Activated naive CD8-positive, alpha-beta T cell treated with anti-CD3 and anti-CD28 coated beads for 36 hours (primary cell): ENCODE measurements around the gene KCTD5. TPM values are rescaled to one million over a fixed set of nuclear protein-coding genes. Genes with fewer than 3 reads are reported as not detected.

Experiments used
- DNase-seq: peaks from one replicate; pipeline ENCODE4 v3.0.0; 2021
- H3K27ac Mint-ChIP-seq: one replicate; pipeline ENCODE4 v1.8.0; 2022; ENCODE audit warnings: mild to moderate bottlenecking, moderate library complexity, mixed read lengths
- H3K27me3 Mint-ChIP-seq: one replicate; pipeline ENCODE4 v1.8.0; 2022; ENCODE audit warnings: mild to moderate bottlenecking, mixed read lengths
- H3K36me3 Mint-ChIP-seq: one replicate; pipeline ENCODE4 v1.8.0; 2021; ENCODE audit warnings: mild to moderate bottlenecking, mixed read lengths
- H3K4me1 Mint-ChIP-seq: one replicate; pipeline ENCODE4 v1.8.0; 2021; ENCODE audit warnings: mixed read lengths
- H3K4me3 Mint-ChIP-seq: one replicate; pipeline ENCODE4 v1.8.0; 2022; ENCODE audit warnings: mild to moderate bottlenecking, moderate library complexity, mixed read lengths
- H3K9me3 Mint-ChIP-seq: one replicate; pipeline ENCODE4 v1.8.0; 2022; ENCODE audit warnings: mixed read lengths
- total RNA-seq, 2 experiments: library from RNA; stranded (reverse); gene quantifications; one replicate each; pipeline ENCODE4 v1.2.3, GENCODE V29; 2021

KCTD5 gene
- total RNA-seq, 2 experiments from 2014 or later, result 29.2 to 29.3 TPM

DNA sequence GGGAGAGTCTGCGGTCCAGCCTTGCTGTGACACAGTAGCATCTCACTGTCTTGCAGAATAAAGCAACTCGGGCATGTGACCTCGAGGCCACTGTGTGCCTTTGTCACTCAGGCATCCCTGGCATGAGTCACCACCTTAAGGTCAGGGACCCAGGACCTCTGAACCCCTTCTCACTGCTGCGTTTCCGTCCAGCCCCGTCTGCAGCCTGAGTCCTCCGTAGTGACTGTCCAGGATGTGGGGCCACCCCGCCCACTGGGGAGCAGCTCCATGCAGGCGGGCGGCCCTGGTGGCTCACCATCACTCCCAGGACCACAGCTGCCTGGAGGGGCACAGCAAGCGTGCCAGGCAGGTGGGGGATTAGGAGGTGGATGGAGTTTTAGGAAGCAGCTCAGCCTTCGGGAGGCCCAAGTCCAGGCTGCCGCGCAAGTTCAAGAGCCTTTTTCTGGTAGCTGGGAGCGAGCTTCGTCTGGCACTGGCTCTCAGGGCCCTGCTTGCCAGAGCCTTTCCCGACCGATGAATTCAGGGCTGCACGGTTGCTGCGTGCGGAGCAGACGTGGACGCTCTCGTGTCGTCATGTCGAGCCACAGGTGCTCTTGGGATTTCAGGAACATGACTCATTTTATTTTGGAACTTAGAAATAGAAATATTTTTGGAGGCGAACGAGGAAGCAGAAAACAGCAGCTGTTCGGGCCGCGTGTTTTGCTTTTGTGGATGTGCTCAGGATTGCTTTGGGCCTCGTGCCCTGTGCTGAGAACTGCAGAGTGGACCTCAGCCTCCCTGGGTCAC is 16.8 kb downstream of the KCTD5 start:
- no peaks in the 10 kb centered on the region for H3K27me3 Mint-ChIP-seq
- no peak overlapping the region for H3K4me3 Mint-ChIP-seq
- H3K4me1 Mint-ChIP-seq, result no peaks in the 10 kb centered on the region
- DNase-seq, result no peak
- no peak overlapping the region for H3K27ac Mint-ChIP-seq
- H3K9me3 Mint-ChIP-seq, result no peaks in the 10 kb centered on the region
- H3K36me3 Mint-ChIP-seq, result peaks cover 5% of the 10 kb centered on the region

DNA sequence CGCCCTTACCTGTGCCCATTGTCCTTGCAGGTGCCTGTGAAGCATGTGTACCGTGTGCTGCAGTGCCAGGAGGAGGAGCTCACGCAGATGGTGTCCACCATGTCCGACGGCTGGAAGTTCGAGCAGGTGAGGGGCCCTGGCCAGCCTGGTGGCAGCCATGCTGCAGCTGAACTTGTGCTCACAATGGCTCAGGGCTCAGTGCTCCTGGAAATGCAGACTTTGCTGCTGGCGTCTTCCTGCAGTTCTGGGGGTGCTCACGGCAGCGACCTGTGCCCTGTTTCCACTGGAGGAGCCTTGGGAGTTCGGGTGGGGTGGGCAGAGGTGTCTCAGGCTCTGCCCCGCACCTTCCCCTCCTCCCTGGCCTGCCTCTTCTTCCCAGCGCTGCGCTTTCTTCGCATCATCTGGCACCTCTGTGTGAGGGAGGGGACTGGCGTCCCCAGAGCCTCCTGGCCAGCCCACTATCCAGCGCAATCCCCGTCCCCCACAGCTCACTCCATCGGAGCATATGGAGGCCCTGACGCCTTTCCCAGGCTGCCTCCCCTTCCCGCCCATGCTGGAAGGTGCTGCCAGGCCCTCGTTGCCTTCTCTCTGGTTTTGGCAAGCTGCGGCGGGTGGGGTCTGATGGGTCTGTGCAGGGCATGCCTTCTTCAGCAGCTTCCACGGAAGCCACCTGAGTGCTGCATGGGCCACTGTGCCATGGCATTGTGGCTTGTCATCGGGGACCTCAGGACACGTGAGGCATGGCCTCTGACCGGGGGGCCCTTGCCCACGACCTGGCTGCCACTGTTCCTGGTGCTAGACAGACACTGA is 17.7 kb downstream of the KCTD5 start:
- Mint-ChIP-seq H3K9me3 (no peaks in the 10 kb centered on the region), H3K4me3 (no peak overlapping the region), H3K36me3 (peaks cover 5% of the 10 kb centered on the region), H3K27ac (no peak overlapping the region), H3K4me1 (no peaks in the 10 kb centered on the region), H3K27me3 (no peaks in the 10 kb centered on the region)
- DNase-seq, result no peak

DNA sequence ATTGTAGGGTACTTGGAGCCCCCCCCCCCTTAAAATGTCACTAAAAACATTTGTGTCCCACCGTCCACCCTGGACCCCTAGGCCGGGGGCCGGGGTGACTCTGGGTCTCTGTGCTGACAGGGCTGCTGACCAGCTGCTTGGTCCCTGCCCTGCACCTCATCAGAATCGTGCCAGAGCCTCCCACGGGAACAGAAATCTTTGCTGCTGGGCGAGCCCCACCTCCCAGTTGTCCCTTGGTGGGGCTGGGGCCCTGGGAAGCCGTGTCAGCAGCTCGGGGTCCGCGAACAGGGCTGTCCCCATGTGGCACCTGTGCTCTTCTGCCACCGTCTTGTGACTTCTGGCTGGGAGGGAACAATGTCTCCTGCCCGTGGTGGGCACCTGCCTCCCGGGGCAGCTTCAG is 18.5 kb downstream of the KCTD5 start:
- H3K27me3 Mint-ChIP-seq, result no peaks in the 10 kb centered on the region

DNA sequence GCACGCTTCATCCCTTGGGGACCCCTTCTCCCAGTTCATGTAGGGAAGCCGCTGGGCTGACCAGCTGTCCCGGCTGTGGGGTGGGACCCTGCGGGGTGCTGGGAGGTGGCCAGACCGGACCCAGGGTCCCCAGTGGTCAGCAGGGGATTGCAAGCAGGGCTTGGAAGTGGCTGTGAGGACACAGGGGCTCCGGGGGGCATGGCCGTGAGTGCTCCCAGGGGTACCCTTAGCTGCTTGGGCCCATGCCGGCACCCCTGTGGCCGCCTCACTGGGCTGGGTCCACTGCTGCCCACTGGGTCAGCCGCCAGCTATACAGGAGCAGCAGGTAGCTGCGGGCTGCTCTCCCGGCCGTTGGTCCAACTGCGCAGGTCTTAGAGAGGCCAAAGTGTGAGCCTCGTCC is 18.9 kb downstream of the KCTD5 start:
- no peak overlapping the region for H3K27ac Mint-ChIP-seq
- peaks cover 5% of the 10 kb centered on the region for H3K36me3 Mint-ChIP-seq
- H3K4me1 Mint-ChIP-seq, result no peaks in the 10 kb centered on the region
- DNase-seq, result no peak
- no peak overlapping the region for H3K4me3 Mint-ChIP-seq
- no peaks in the 10 kb centered on the region for H3K27me3 Mint-ChIP-seq
- no peaks in the 10 kb centered on the region for H3K9me3 Mint-ChIP-seq

More for the DNA sequence above, 18.5 kb downstream of the KCTD5 start:
- H3K36me3 Mint-ChIP-seq, result peaks cover 5% of the 10 kb centered on the region
- H3K9me3 Mint-ChIP-seq, result no peaks in the 10 kb centered on the region
- H3K27ac Mint-ChIP-seq, result no peak overlapping the region
- no peak overlapping the region for H3K4me3 Mint-ChIP-seq
- no peaks in the 10 kb centered on the region for H3K4me1 Mint-ChIP-seq
- no peak for DNase-seq

DNA sequence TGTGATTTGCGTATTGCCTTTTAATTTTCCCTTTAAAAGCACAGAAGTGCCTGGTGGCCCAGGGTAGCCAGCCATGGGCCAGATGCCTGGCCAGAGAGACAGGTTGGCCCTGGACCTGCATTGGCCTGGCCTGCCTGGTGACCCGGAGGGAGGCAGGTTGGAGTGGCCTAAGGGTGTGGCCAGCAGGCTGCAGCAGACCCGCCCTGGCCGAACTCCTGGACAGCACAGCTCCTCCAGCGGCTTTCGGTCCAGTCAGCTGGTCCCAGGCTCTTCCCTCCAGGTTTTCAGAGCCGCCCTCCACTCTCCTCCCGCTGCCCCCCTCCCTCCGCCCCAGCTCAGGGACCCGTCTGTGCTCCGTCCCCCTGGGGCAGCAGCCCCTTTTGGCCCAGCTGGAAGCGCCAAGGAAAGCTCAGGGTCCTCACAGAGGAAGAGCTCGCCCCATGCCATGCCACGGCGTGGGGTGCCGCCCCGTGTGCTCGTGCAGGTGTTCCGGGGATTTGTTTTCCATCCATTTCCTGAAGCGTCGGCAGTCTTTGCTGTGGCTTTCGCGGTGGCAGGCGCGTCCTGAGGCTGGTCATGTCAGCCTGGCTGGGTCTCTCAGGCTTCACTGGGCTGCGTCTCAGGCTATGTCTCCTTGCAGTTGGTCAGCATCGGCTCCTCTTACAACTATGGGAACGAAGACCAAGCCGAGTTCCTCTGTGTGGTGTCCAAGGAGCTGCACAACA is 19.6 kb downstream of the KCTD5 start:
- no peak for DNase-seq
- H3K27ac Mint-ChIP-seq, result no peak overlapping the region
- H3K4me3 Mint-ChIP-seq, result no peak overlapping the region
- peaks cover 2% of the 10 kb centered on the region for H3K36me3 Mint-ChIP-seq
- no peaks in the 10 kb centered on the region for H3K9me3 Mint-ChIP-seq
- no peaks in the 10 kb centered on the region for H3K4me1 Mint-ChIP-seq
- no peaks in the 10 kb centered on the region for H3K27me3 Mint-ChIP-seq

DNA sequence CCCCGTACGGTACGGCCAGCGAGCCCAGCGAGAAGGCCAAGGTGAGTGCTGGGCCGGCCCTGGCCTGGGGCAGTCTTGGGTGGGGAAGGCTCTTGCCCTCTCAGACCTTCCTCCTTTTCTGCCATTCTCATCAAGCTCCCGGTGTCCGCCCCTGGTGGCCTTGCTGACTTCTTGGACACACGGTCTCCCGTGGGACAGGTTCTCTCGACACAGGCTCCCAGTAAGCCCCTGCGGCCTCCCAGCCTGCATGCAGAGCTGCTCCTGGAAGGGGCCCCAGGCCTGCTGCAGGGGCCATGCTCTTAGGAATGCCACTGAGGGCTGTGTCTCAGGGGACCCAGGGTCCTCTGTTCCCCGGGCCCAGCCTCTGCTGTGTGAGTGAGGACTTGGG is 20.1 kb downstream of the KCTD5 start:
- Mint-ChIP-seq H3K4me1 (no peaks in the 10 kb centered on the region), H3K9me3 (no peaks in the 10 kb centered on the region), H3K4me3 (no peak overlapping the region), H3K27me3 (no peaks in the 10 kb centered on the region), H3K27ac (no peak overlapping the region), H3K36me3 (no peaks in the 10 kb centered on the region)
- DNase-seq, result no peak

DNA sequence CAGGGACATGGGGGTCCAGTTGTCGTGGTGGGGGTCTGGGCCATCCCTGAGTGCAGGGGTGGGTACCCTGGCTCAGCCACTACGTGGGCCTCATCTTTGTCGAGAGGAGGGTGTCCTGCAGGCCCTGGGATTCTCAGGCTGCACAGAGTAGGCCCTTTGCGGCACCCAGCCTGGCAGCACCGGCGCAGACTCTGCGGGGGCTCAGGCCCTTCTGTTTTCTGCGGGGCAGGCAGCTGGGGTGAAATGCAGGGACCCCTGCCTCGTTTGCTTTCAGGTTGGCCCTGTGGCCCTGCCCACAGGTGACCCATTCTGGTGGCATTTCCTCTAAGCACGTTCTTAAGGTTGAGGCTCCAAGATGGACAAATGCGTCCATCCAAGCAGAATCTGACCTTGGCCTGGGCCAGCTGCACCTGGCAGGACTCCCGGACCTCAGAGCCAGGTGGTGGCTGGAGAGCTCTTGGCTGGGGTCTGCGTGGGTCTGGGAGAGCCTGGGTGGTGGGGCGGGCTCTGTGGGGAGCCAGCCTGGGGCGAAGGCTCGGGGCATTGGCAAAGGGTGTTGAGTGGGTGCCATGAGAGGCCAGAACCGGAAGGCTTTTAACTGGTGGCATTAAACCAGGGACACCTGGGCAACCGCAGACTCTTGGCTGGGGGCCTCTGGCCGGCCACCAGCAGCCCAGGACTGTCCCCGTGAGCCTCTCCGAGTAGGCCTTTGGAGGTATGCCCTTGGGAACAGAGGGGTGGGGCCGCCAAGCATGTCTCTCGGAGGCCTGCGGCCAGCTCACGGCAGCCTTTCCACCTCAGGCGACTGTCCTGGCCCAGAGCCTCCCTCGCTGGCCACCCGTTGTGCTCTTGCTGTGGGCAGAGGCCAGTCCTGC is 20.8 kb downstream of the KCTD5 start:
- no peak overlapping the region for H3K4me3 Mint-ChIP-seq
- no peaks in the 10 kb centered on the region for H3K27me3 Mint-ChIP-seq
- no peak for DNase-seq
- H3K27ac Mint-ChIP-seq, result no peak overlapping the region
- peaks cover under 1% of the 10 kb centered on the region for H3K36me3 Mint-ChIP-seq
- H3K4me1 Mint-ChIP-seq, result no peaks in the 10 kb centered on the region
- no peaks in the 10 kb centered on the region for H3K9me3 Mint-ChIP-seq

DNA sequence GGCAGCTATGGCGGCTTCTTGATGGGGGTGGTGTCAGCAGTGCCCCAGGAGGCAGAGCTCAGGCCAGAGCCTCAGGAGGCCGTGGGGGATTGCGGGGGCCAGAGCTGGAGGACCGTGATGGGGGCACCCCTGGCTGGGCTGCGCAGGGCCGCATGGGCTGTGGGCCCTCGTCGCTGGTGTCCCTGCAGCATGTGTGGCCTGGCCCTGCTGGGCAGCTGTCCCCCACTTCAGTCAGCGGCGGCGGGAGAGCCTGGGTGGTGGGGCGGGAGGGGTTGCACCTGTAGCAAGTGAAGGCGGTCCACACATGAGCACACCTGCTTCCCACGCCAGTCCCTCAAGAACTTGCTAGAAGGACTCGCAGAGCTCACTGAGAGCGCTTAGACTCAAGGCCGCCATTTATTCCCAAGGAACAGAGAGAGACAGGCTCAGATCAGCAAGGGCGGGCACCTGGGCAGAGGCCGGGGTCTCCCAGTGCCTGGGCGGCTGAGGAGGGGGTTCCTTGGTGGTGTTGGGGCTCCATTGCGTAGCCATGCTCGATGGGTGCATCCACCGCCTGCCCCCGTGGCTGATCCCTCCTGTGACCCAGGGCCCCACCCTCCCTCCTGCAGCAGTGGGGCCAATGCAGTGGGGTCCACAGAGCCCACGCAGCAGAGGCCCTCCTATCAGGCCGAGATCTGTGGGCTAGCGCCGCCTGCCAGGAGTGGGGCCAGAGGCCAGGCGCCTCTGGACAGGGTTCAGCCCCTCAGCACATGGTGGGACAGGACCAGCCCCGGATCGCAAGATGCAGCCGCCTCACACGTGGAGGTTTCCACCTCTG is 22.1 kb downstream of the KCTD5 start:
- Mint-ChIP-seq H3K4me3 (no peak overlapping the region), H3K9me3 (no peaks in the 10 kb centered on the region), H3K27me3 (no peaks in the 10 kb centered on the region), H3K36me3 (peaks cover 4% of the 10 kb centered on the region), H3K27ac (no peak overlapping the region), H3K4me1 (no peaks in the 10 kb centered on the region)
- DNase-seq, result no peak

DNA sequence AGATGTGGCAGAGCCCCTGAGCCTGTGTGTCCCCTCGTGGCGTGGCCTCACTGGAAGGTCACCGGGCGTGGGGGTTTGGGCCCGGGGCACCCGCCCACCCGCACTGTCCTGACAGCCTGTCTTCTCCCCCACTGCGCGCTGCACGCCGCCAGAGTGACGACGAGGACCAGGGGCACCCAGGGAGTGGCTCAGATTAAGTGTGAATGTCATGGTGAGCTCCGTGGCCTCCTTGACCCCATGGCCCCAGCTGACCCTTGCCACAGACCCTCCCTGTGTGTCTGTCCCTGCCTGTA is 22.6 kb downstream of the KCTD5 start:
- Mint-ChIP-seq H3K27me3 (no peaks in the 10 kb centered on the region), H3K36me3 (peaks cover 4% of the 10 kb centered on the region), H3K9me3 (no peaks in the 10 kb centered on the region), H3K4me3 (no peak overlapping the region), H3K4me1 (no peaks in the 10 kb centered on the region), H3K27ac (no peak overlapping the region)
- DNase-seq, result no peak

DNA sequence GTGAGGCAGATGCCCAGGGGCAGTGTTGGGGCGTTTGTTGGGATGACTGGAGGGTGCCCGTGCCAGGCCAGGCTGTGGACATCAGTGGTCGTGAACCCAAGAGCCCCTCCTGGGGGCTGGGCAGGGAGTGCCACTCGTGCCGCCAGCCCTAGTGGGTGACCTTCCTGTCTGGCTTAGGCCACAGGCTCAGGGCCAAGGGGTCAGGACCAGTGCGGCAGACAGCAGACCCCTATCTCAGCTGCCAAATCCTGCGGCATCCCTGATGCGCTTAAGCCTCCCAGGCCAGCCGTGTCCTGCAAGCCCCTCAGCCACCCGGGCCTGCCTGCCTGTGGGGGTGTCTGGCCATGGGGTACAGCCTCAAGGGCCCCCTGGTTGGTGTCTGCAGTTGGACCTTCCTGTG is 23.0 kb downstream of the KCTD5 start:
- H3K36me3 Mint-ChIP-seq, result peaks cover 4% of the 10 kb centered on the region
- DNase-seq, result no peak
- H3K27ac Mint-ChIP-seq, result no peak overlapping the region
- H3K27me3 Mint-ChIP-seq, result no peaks in the 10 kb centered on the region
- H3K9me3 Mint-ChIP-seq, result no peaks in the 10 kb centered on the region
- no peak overlapping the region for H3K4me3 Mint-ChIP-seq
- H3K4me1 Mint-ChIP-seq, result no peaks in the 10 kb centered on the region

DNA sequence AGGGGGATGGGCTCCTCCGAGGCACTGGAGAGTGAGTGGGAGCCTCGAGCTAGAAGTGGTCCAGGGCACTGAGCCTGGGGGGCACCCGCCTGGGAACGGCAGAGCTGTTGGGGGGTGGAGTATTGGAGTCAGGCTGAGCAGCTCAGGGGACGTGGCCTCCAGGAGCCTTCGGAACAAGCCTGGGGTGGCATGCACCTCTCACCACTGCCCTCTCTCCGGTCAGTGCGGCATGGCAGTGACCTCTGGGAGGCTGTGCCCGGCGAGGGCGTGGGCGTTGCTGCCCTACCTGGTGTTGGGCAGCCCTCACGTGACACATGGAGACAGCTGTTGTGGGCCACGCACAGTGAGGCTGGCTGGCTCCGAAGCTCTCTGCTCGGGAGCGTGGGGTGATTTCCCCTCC is 23.8 kb downstream of the KCTD5 start:
- DNase-seq, result no peak
- H3K9me3 Mint-ChIP-seq, result no peaks in the 10 kb centered on the region
- H3K36me3 Mint-ChIP-seq, result peaks cover 4% of the 10 kb centered on the region
- H3K4me1 Mint-ChIP-seq, result no peaks in the 10 kb centered on the region
- H3K27me3 Mint-ChIP-seq, result no peaks in the 10 kb centered on the region
- no peak overlapping the region for H3K4me3 Mint-ChIP-seq
- H3K27ac Mint-ChIP-seq, result no peak overlapping the region

DNA sequence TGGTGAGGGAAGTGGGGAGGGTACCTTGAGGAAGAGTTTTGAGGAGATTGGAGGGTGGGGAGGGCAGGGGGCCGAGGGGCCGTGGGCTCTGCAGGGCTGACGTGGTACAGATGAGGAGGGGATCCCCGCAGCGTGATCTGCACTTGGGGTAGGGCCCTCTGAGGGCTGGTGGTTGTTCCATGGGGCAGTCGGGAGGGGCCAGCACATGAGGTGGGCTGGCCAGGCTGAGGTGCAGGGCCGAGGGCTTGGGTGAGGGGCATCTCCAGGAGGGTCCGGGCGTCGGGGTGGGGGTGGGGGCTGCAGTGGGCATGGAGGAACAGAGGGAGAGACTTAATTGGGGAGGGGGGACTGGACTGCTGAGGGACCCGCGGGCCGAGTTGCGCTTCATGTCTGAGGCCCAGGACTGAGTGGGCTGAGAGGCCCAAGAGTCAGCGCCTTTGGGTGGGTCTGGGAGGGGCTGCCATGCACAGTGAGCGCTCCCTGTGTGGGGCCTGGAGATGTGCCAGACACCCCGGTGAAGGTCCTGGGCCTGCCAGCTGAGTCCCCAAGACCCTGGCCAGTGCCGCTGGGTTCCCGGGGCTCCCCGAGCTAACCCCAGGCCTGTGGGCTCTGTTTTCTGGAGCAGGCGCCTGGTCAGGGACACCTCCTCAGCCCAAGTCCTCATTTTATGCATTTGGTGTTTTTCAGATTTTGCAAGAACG is 24.4 kb downstream of the KCTD5 start:
- H3K4me1 Mint-ChIP-seq, result no peaks in the 10 kb centered on the region
- no peaks in the 10 kb centered on the region for H3K27me3 Mint-ChIP-seq
- DNase-seq, result no peak
- no peaks in the 10 kb centered on the region for H3K9me3 Mint-ChIP-seq
- H3K27ac Mint-ChIP-seq, result no peak overlapping the region
- H3K36me3 Mint-ChIP-seq, result peaks cover 4% of the 10 kb centered on the region
- H3K4me3 Mint-ChIP-seq, result no peak overlapping the region

DNA sequence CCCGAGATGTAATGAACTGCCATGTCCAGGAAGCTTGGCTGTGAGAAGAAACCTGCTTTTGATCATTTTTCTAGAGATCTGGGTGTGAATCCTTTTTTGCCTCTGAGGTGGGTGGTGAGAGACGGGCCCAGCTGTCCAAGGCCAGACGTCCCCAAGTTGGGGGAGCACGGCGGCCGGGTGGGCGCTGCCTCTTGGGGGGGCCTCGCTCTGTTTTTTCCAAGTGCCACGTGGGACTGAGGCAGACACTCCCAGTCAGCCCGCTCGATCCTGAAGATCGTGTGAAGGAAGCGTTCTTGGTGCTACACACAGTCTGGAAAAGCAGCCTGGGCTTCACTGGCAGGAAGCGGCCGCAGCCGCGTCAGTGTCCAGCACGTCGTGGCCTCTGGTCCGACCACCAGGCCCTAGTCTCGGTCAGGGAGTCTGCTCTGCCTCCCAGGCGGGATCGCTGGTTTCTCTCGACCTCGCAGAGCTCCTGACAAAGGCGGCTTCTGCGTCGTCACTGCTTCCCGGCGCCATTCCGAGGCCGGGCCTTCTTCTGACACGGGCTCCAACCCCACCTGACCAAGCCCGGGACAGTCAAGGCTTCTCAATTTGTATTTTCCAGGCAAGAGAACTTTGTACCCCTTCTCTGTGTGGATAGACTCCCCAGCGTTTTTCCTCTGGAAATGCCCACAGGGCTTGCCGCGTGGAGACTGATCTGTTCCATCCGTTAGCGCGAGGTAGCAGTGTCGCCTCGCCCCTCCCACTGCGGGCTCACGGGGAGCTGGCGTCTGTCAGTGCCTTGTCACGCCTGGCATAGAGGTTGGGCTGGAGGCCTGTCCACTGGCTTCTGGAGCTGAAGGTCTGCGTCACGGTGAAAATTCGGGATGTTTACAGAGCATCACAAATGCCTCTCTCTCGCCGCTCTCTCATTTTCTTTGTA is 25.3 kb downstream of the KCTD5 start:
- Mint-ChIP-seq H3K36me3 (peaks cover 4% of the 10 kb centered on the region), H3K4me1 (no peaks in the 10 kb centered on the region), H3K27ac (no peak overlapping the region), H3K4me3 (no peak overlapping the region), H3K9me3 (no peaks in the 10 kb centered on the region), H3K27me3 (no peaks in the 10 kb centered on the region)
- DNase-seq, result no peak
